Body of pancreas (tissue), 4 donors: ENCODE data around the gene CADM2. TPM values are rescaled to one million over a fixed set of nuclear protein-coding genes. Genes with fewer than 3 reads are reported as not detected.

Experiments used
- ATAC-seq: fragments of 150-250 bp; one replicate; pipeline ENCODE4 v1.9.1; 2016
- DNase-seq, 4 donors: peaks; one replicate each; pipeline ENCODE4 v3.0.0-alpha.2; 2019
- H3K27ac ChIP-seq, 4 donors: fragments of 200-600 bp; sonication (generic); 1 replicate in 3 of 4; 2 replicates in 1 of 4; pipeline versions ENCODE4 v1.5.1 to v1.6.1; 2016 to 2019; ENCODE audit warnings: mild to moderate bottlenecking in 1 of 4, mixed read lengths in 1 of 4, moderate library complexity in 1 of 4
- H3K27me3 ChIP-seq, 2 donors: fragments of 200-600 bp; sonication (generic); one replicate each; pipeline ENCODE4 v1.6.0; 2016; ENCODE audit warnings: mild to moderate bottlenecking in 1 of 2
- H3K36me3 ChIP-seq, 2 donors: fragments of 200-600 bp; sonication (generic); replicated peaks in 1 of 2; 2 replicates each; pipeline ENCODE4 v1.5.1; 2016; ENCODE audit warnings: low read depth in 2 of 2; ENCODE audit not compliant: insufficient read depth in 1 of 2
- H3K4me1 ChIP-seq: fragments of 200-600 bp; sonication (generic); one replicate; pipeline ENCODE4 v1.6.0; 2016
- H3K4me3 ChIP-seq, 2 donors: fragments of 200-600 bp; sonication (generic); 1 replicate in 1 of 2; 2 replicates in 1 of 2; pipeline ENCODE4 v1.5.1; 2016 to 2019
- H3K9me3 ChIP-seq, 3 donors: fragments of 200-600 bp; sonication (generic); 1 replicate in 2 of 3; 2 replicates in 1 of 3; pipeline ENCODE4 v1.5.1; 2016
- CTCF ChIP-seq, 7 experiments: fragments of 450-650 bp in 4 of 7; fragments of 200-600 bp in 3 of 7; sonication (generic) in 3 of 7; IDR thresholded peaks; one replicate each; pipeline ENCODE4 v1.5.1; 2016 to 2019; ENCODE audit warnings: antibody characterized with exemption in 7 of 7
- POLR2A ChIP-seq, 3 donors: fragments of 450-650 bp; IDR thresholded peaks; one replicate each; pipeline ENCODE4 v1.6.1; 2016; ENCODE audit warnings: antibody characterized with exemption in 3 of 3, mild to moderate bottlenecking in 2 of 3
- WGBS, 2 donors: methylation state at CpG; one replicate each; pipeline ENCODE4 v1.1.5; 2017; 5-methylcytosine and 5-hydroxymethylcytosine counted together
- intact Hi-C: fragments of 100-400 bp; cut with DNase I; formaldehyde crosslinking; loops from one replicate; pipeline ENCODE4 v1.15.1; 2023
- total RNA-seq, 2 donors: library from RNA; depleted of rRNA; stranded (reverse); fragments of >200 nt; gene quantifications; one replicate each; pipeline ENCODE4 v1.1.0, GENCODE V29; 2016

CADM2 gene
- total RNA-seq, 2 donors from 2014 or later: 0.26 to 1.3 TPM

- no peak for ATAC-seq
- H3K4me3 ChIP-seq: no peak overlapping the region
- intact Hi-C loops: no loop called here
Observed at GRCh38 chr3:85576697-85577200, 618.0 kb downstream of the CADM2 start.

GRCh38 chr3:85584779-85585356, 626.1 kb downstream of the CADM2 start:
- intact Hi-C loops: no loop called here
- Histone ChIP-seq H3K9me3 (no peaks in the 10 kb centered on the region), H3K4me1 (no peaks in the 10 kb centered on the region), H3K36me3 (no peaks in the 10 kb centered on the region), H3K27me3 (no peaks in the 10 kb centered on the region), H3K27ac (no peak overlapping the region), H3K4me3 (no peak overlapping the region)
- DNase-seq: no peak
- 80 to 82% methylated on average over 7 of the region's 7 CpGs for WGBS, 2 donors
- no peak for ATAC-seq
- TF ChIP-seq CTCF (IDR thresholded peaks at IDR 0.05): no peak

More at GRCh38 chr3:85576697-85577200, 618.0 kb downstream of the CADM2 start:
- no peak overlapping the region for H3K27ac ChIP-seq
- H3K27me3 ChIP-seq: no peaks in the 10 kb centered on the region
- no peaks in the 10 kb centered on the region for H3K36me3 ChIP-seq
- WGBS, 2 donors: 66 to 75% methylated on average over 4 of the region's 4 CpGs
- no peaks in the 10 kb centered on the region for H3K9me3 ChIP-seq
- peaks cover 6% of the 10 kb centered on the region for H3K4me1 ChIP-seq
- DNase-seq: no peak
- TF ChIP-seq POLR2A (IDR thresholded peaks at IDR 0.05) (no peak), CTCF (IDR thresholded peaks at IDR 0.05) (no peak)

GRCh38 chr3:85586018-85586417, 627.2 kb downstream of the CADM2 start:
- H3K27me3 ChIP-seq: no peaks in the 10 kb centered on the region
- DNase-seq: no peak
- no peak for ATAC-seq
- 47 to 53% methylated on average over 3 of the region's 3 CpGs for WGBS, 2 donors
- H3K4me1 ChIP-seq: no peaks in the 10 kb centered on the region
- intact Hi-C loops: no loop called here
- no peak overlapping the region for H3K27ac ChIP-seq
- no peaks in the 10 kb centered on the region for H3K36me3 ChIP-seq
- H3K9me3 ChIP-seq: no peaks in the 10 kb centered on the region
- TF ChIP-seq POLR2A (IDR thresholded peaks at IDR 0.05) (no peak), CTCF (IDR thresholded peaks at IDR 0.05) (no peak)
- H3K4me3 ChIP-seq: no peak overlapping the region

- no peaks in the 10 kb centered on the region for H3K36me3 ChIP-seq
- H3K9me3 ChIP-seq: no peaks in the 10 kb centered on the region
- no peak for DNase-seq
- WGBS, 2 donors: 66 to 74% methylated on average over 3 of the region's 3 CpGs
- TF ChIP-seq POLR2A (IDR thresholded peaks at IDR 0.05): no peak
- TF ChIP-seq CTCF (IDR thresholded peaks at IDR 0.05): no peak
- no peak for ATAC-seq
- no peak overlapping the region for H3K4me3 ChIP-seq
- intact Hi-C loops: no loop called here
- no peaks in the 10 kb centered on the region for H3K4me1 ChIP-seq
- no peak overlapping the region for H3K27ac ChIP-seq
- H3K27me3 ChIP-seq: no peaks in the 10 kb centered on the region
Observed at GRCh38 chr3:85589145-85589544, 630.4 kb downstream of the CADM2 start.

- Histone ChIP-seq H3K4me3 (no peak overlapping the region), H3K4me1 (no peaks in the 10 kb centered on the region), H3K36me3 (no peaks in the 10 kb centered on the region), H3K9me3 (no peaks in the 10 kb centered on the region), H3K27ac (no peak overlapping the region), H3K27me3 (no peaks in the 10 kb centered on the region)
- no peak for ATAC-seq
- intact Hi-C loops: no loop called here
- 51 to 63% methylated on average over 2 of the region's 2 CpGs for WGBS, 2 donors
- DNase-seq: no peak
- TF ChIP-seq POLR2A (IDR thresholded peaks at IDR 0.05) (no peak), CTCF (IDR thresholded peaks at IDR 0.05) (no peak)
Observed at GRCh38 chr3:85591451-85591850, 632.7 kb downstream of the CADM2 start.
